Endodermal cell (in vitro differentiated cells): Measurements from ENCODE around the gene CD19. TPM values are rescaled to one million over a fixed set of nuclear protein-coding genes. Genes with fewer than 3 reads are reported as not detected.

Source experiments
- DNase-seq: peaks from one replicate; pipeline ENCODE4 v3.0.0-alpha.2; 2017
- H3K27ac ChIP-seq: 2 replicates; pipeline ENCODE4 v1.5.1; 2013; ENCODE audit warnings: mild to moderate bottlenecking, low read depth, low read length, moderate library complexity
- H3K27me3 ChIP-seq: 2 replicates; pipeline ENCODE4 v1.6.1; 2013; ENCODE audit warnings: mild to moderate bottlenecking, low read length, moderate library complexity; ENCODE audit not compliant: insufficient read depth, control insufficient read depth, poor library complexity, severe bottlenecking
- H3K36me3 ChIP-seq: 2 replicates; pipeline ENCODE4 v1.7.0; 2013; ENCODE audit warnings: mild to moderate bottlenecking, low read length, moderate library complexity; ENCODE audit not compliant: control insufficient read depth, insufficient read depth
- H3K4me1 ChIP-seq: one replicate; pipeline ENCODE4 v1.7.0; 2013; ENCODE audit warnings: low read length; ENCODE audit not compliant: control insufficient read depth, insufficient read depth
- H3K4me3 ChIP-seq: 2 replicates; pipeline ENCODE4 v1.5.1; 2013; ENCODE audit warnings: mild to moderate bottlenecking, low read length, moderate library complexity
- H3K9ac ChIP-seq: 2 replicates; pipeline ENCODE4 v1.6.1; 2013; ENCODE audit warnings: mild to moderate bottlenecking, low read length, moderate library complexity; ENCODE audit not compliant: poor library complexity, severe bottlenecking; ENCODE audit errors: extremely low read depth
- H3K9me3 ChIP-seq: 2 replicates; pipeline ENCODE4 v1.6.1; 2013; ENCODE audit warnings: mild to moderate bottlenecking, low read length, moderate library complexity; ENCODE audit not compliant: control insufficient read depth
- H3K27ac Mint-ChIP-seq: 2 replicates; pipeline ENCODE4 v1.8.0; 2020; ENCODE audit warnings: mixed read lengths
- H3K27me3 Mint-ChIP-seq: 2 replicates; pipeline ENCODE4 v1.8.0; 2021; ENCODE audit warnings: mild to moderate bottlenecking, mixed read lengths; ENCODE audit not compliant: insufficient read depth
- H3K36me3 Mint-ChIP-seq: 2 replicates; pipeline ENCODE4 v1.8.0; 2020; ENCODE audit warnings: low read depth, mixed read lengths
- H3K4me1 Mint-ChIP-seq: 2 replicates; pipeline ENCODE4 v1.8.0; 2020; ENCODE audit warnings: mixed read lengths
- H3K4me3 Mint-ChIP-seq: 2 replicates; pipeline ENCODE4 v1.8.0; 2020; ENCODE audit warnings: mild to moderate bottlenecking, moderate library complexity, mixed read lengths
- H3K9me3 Mint-ChIP-seq: 2 replicates; pipeline ENCODE4 v1.8.0; 2020; ENCODE audit warnings: mild to moderate bottlenecking, mixed read lengths
- CTCF ChIP-seq: fragments of 200-600 bp; sonication (generic); conservative IDR thresholded peaks from 2 replicates; pipeline ENCODE4 v1.5.0; 2021; ENCODE audit warnings: antibody characterized with exemption, mild to moderate bottlenecking
- WGBS, 2 experiments: methylation state at CpG; one replicate each; pipeline versions ENCODE4 v1.1.5 to v1.1.7; 2013; ENCODE audit warnings: missing lambda C conversion rate in 2 of 2, mixed read lengths in 1 of 2; ENCODE audit not compliant: insufficient coverage in 1 of 2, insufficient read length in 1 of 2; 5-methylcytosine and 5-hydroxymethylcytosine counted together
- total RNA-seq, 2 donors: library from RNA; stranded (reverse); fragmentation: NEBNext Ultra II Directional in 1 of 2; extraction: Animal tissue kit (Norgen Biotek cat#: 25700) in 1 of 2; gene quantifications; 2 replicates in 1 of 2; 3 replicates in 1 of 2; pipeline ENCODE4 v1.2.1, GENCODE V29; 2021

The CD19 gene
- total RNA-seq, 2 donors from 2014 or later, result not detected

DNA sequence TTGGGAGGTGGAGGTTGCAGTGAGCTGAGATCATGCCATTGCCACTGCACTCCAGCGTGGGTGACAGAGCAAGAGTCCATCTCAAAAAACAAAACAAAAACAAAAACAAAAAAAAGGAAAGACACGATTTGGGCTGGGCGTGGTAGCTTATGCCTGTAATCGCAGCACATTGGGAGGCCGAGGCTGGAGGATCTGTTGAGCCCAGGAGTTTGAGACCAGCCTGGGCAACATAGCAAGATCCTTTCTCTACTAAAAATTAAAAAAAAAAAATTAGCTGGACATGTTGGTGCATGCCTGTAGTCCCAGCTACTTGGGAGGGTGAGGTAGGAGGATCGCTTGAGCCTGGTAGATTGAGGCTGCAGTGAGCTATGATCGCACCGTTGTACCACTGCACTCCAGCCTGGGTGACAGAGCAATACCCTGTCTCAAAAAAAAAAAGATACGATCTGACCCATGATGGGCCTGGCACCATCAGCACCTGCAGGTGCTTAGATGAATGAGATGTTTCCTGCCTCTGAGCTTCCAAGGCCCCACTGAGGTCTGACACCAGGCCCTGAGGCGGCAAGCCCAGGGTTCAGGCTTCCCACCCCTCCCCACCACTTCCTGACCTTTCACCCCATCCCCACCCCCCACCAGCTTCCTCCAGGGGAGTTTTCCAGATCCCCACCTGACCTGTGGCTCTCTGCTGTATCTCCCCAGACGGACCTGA is 31.7 kb upstream of the CD19 start:
- no peak for TF ChIP-seq CTCF
- Histone ChIP-seq H3K4me1 (no peaks in the 10 kb centered on the region), H3K9me3 (no peaks in the 10 kb centered on the region), H3K27me3 (no peaks in the 10 kb centered on the region), H3K36me3 (no peaks in the 10 kb centered on the region), H3K9ac (no peak overlapping the region), H3K4me3 (no peak overlapping the region), H3K27ac (no peak overlapping the region)
- no peak overlapping the region for H3K27ac Mint-ChIP-seq
- H3K36me3 Mint-ChIP-seq, result no peaks in the 10 kb centered on the region
- H3K27me3 Mint-ChIP-seq, result no peaks in the 10 kb centered on the region
- 92 to 95% methylated on average over 8 to 11 of the region's 11 CpGs for WGBS, 2 experiments
- DNase-seq, result no peak
- H3K9me3 Mint-ChIP-seq, result no peaks in the 10 kb centered on the region
- H3K4me1 Mint-ChIP-seq, result no peaks in the 10 kb centered on the region
- H3K4me3 Mint-ChIP-seq, result no peak overlapping the region

DNA sequence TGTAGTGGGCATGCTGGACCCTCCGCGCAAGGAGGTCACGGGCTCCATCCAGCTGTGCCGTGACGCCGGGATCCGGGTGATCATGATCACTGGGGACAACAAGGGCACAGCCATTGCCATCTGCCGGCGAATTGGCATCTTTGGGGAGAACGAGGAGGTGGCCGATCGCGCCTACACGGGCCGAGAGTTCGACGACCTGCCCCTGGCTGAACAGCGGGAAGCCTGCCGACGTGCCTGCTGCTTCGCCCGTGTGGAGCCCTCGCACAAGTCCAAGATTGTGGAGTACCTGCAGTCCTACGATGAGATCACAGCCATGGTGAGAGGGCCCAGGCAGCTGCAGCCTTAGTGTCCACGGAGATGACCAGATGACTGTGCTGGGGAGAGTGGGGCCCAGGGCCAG is 31.2 kb upstream of the CD19 start:
- no peak overlapping the region for H3K27ac ChIP-seq
- 95 to 96% methylated on average over 22 to 25 of the region's 25 CpGs for WGBS, 2 experiments
- no peaks in the 10 kb centered on the region for H3K27me3 ChIP-seq
- H3K4me1 ChIP-seq, result no peaks in the 10 kb centered on the region
- Mint-ChIP-seq H3K4me1 (no peaks in the 10 kb centered on the region), H3K36me3 (no peaks in the 10 kb centered on the region), H3K9me3 (no peaks in the 10 kb centered on the region), H3K27ac (no peak overlapping the region), H3K27me3 (no peaks in the 10 kb centered on the region), H3K4me3 (no peak overlapping the region)
- no peaks in the 10 kb centered on the region for H3K36me3 ChIP-seq
- no peaks in the 10 kb centered on the region for H3K9me3 ChIP-seq
- no peak for DNase-seq
- TF ChIP-seq CTCF, result no peak
- no peak overlapping the region for H3K9ac ChIP-seq
- H3K4me3 ChIP-seq, result no peak overlapping the region

GRCh38 chr16:28901862-28902261 is 29.9 kb upstream of the CD19 start:
- Histone ChIP-seq H3K4me1 (no peaks in the 10 kb centered on the region), H3K9me3 (no peaks in the 10 kb centered on the region), H3K4me3 (no peak overlapping the region), H3K27ac (no peak overlapping the region), H3K9ac (no peak overlapping the region), H3K27me3 (no peaks in the 10 kb centered on the region), H3K36me3 (no peaks in the 10 kb centered on the region)
- Mint-ChIP-seq H3K4me1 (no peaks in the 10 kb centered on the region), H3K9me3 (no peaks in the 10 kb centered on the region), H3K4me3 (no peak overlapping the region), H3K27me3 (no peaks in the 10 kb centered on the region), H3K36me3 (no peaks in the 10 kb centered on the region), H3K27ac (no peak overlapping the region)
- no peak for DNase-seq
- no peak for TF ChIP-seq CTCF
- WGBS, 2 experiments, result 93% methylated on average over 13 to 15 of the region's 15 CpGs
